T-helper 1 cell (primary cell): ENCODE results near the gene SLC25A3.
A peak's percentile ranks its signal among the peaks of the same experiment; 100 is the strongest.
"Not testable (repeated sequence)": the region's sequence is repeated elsewhere in the genome, so short reads cannot be mapped to it uniquely, and the experiment has no call there.

Source experiments
- DNase-seq, 5 donors: peaks; one replicate each; pipeline ENCODE4 v3.0.0-alpha.2; 2012 to 2020
- total RNA-seq, 4 donors: gene quantifications; one replicate each; lab custom pipeline; 2026; lab: John Stamatoyannopoulos, UW

Gene SLC25A3
- total RNA-seq: 345 to 479 (median 423) reads per million in 4 donors

GRCh38 chr12:98593351-98594049, at the start of gene SLC25A3:
SLC25A3 (plus strand) TSS chr12:98593686; CDS start chr12:98593979, 293 bp downstream.
- peak; percentile 91 to 99 (median 94) for DNase-seq

- DNase-seq: no peak
Measured at GRCh38 chr12:98543701-98544100, 49.8 kb upstream of the SLC25A3 start.

GRCh38 chr12:98544751-98545150, 48.7 kb upstream of the SLC25A3 start:
- DNase-seq: no peak

GRCh38 chr12:98549371-98550110, 43.9 kb upstream of the SLC25A3 start:
- DNase-seq: no peak

GRCh38 chr12:98551787-98552186, 41.7 kb upstream of the SLC25A3 start:
- no peak for DNase-seq

- DNase-seq: not testable (repeated sequence)
Measured at GRCh38 chr12:98558097-98558496, 35.4 kb upstream of the SLC25A3 start.

GRCh38 chr12:98559666-98560065, 33.8 kb upstream of the SLC25A3 start:
- no peak for DNase-seq

GRCh38 chr12:98561846-98562245, 31.6 kb upstream of the SLC25A3 start:
- DNase-seq: no peak

GRCh38 chr12:98572010-98572409, 21.5 kb upstream of the SLC25A3 start:
- no peak for DNase-seq

GRCh38 chr12:98574110-98574509, 19.4 kb upstream of the SLC25A3 start:
- no peak for DNase-seq

GRCh38 chr12:98575013-98575412, 18.5 kb upstream of the SLC25A3 start:
- no peak for DNase-seq

- not testable (repeated sequence) for DNase-seq
Measured at GRCh38 chr12:98576795-98577194, 16.7 kb upstream of the SLC25A3 start.

GRCh38 chr12:98578392-98578791, 15.1 kb upstream of the SLC25A3 start:
- no peak for DNase-seq

- no peak for DNase-seq
Measured at GRCh38 chr12:98578821-98579220, 14.7 kb upstream of the SLC25A3 start.

- DNase-seq: no peak
Measured at GRCh38 chr12:98579347-98579746, 14.1 kb upstream of the SLC25A3 start.

GRCh38 chr12:98579835-98580234, 13.7 kb upstream of the SLC25A3 start:
- DNase-seq: no peak

- no peak for DNase-seq
Measured at GRCh38 chr12:98580695-98581094, 12.8 kb upstream of the SLC25A3 start.

GRCh38 chr12:98581101-98581500, 12.4 kb upstream of the SLC25A3 start:
- no peak for DNase-seq

- DNase-seq: no peak
Measured at GRCh38 chr12:98582093-98582492, 11.4 kb upstream of the SLC25A3 start.

- DNase-seq: no peak
Measured at GRCh38 chr12:98587084-98587483, 6.4 kb upstream of the SLC25A3 start.

GRCh38 chr12:98591209-98591608, 2.3 kb upstream of the SLC25A3 start:
- DNase-seq: peak in 1 of 5 donors; percentile 10

GRCh38 chr12:98592825-98593322, 612 bp upstream of the SLC25A3 start:
- peak in 2 of 5 donors; percentile 3 to 51 for DNase-seq

- peak in 3 of 5 donors; percentile 8 to 20 (median 19) for DNase-seq
Measured at GRCh38 chr12:98594050-98594835, 757 bp downstream of the SLC25A3 start.
